ENCODE measurements around the gene PRR12.

PRR12 gene

DNA sequence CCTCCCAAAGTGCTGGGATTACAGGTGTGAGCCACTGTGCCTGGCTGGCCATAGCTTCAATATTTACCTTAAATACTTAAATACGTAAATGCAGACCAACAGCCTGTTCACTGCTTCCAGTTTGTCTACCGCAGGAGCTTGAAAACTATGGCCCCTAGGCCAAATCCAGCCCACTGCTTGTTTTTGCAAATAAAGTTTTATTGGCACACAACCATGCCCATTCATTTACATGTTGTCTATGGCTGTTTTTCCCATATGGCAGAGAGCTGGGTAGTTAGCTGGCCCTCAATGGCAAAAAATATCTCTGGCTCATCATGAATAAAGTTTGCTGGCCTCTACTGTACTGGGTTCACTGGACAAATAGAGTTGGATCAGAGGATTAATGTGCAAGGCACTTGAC, 11.8 kb downstream of the PRR12 start:
- Histone ChIP-seq H3K4me3 (ENCODE audit: low read depth, low read length) (no peak overlapping the region), H3K4me1 (no peaks in the 10 kb centered on the region), H3K36me3 (peaks cover 81% of the 10 kb centered on the region), H3K27me3 (no peaks in the 10 kb centered on the region), H3K9me3 (no peaks in the 10 kb centered on the region)
- no peak for DNase-seq
- TF ChIP-seq, protein P1, sequence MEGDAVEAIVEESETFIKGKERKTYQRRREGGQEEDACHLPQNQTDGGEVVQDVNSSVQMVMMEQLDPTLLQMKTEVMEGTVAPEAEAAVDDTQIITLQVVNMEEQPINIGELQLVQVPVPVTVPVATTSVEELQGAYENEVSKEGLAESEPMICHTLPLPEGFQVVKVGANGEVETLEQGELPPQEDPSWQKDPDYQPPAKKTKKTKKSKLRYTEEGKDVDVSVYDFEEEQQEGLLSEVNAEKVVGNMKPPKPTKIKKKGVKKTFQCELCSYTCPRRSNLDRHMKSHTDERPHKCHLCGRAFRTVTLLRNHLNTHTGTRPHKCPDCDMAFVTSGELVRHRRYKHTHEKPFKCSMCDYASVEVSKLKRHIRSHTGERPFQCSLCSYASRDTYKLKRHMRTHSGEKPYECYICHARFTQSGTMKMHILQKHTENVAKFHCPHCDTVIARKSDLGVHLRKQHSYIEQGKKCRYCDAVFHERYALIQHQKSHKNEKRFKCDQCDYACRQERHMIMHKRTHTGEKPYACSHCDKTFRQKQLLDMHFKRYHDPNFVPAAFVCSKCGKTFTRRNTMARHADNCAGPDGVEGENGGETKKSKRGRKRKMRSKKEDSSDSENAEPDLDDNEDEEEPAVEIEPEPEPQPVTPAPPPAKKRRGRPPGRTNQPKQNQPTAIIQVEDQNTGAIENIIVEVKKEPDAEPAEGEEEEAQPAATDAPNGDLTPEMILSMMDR (IDR thresholded peaks at IDR 0.05; ENCODE audit: low read depth, low read length) = no peak

DNA sequence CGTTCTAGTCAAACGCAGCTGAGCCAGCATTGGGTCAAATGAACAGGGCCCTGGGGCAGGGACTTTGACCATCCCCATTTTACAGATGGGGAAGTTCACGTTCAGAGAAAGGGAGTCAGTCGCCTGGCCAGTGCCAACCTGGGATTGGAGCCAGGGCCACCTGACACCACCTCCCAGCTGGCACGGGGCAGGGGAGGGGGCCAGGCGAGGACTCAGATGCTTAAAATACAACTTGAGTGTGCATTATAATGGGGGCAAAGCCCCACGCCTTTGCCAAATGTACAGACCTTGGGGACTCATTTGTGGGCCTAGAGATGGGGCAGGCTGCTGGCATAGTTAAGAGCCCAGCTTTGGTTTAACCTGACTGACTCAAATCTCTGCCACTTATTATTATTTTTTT, 14.6 kb downstream of the PRR12 start:
- Histone ChIP-seq H3K4me1 (no peaks in the 10 kb centered on the region), H3K9me3 (no peaks in the 10 kb centered on the region), H3K36me3 (peaks cover 69% of the 10 kb centered on the region), H3K27me3 (no peaks in the 10 kb centered on the region), H3K4me3 (ENCODE audit: low read depth, low read length) (no peak overlapping the region)
- TF ChIP-seq, protein P1 (IDR thresholded peaks at IDR 0.05; ENCODE audit: low read depth, low read length) = no peak
- DNase-seq = no peak

DNA sequence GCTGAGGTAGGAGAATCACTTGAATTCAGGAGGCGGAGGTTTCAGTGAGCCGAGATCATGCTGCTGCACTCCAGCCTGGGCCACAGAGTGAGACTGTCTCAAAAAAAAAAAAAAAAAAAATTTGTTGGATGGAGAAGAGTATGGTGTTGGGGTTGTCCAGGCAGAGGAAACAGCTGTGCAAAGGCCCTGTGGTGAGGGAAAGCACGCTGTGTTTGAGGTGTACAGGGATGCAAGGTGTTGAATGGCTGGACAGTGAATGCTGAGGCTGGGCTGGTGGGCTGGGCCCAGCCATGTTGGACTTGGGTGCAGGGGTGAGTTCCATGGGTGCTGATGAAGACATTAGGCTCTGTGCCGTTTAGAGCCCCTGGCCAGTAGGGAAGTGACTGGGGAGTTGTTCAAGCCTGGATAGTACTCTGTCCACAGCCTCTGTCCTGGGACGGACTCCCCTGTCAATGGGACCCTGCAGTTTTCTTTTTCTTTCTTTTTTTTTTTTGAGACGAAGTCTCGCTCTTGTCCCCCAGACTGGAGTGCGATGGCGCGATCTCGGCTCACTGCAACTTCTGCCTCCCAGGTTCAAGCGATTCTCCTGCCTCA, 18.6 kb downstream of the PRR12 start:
- DNase-seq = no peak
- H3K36me3 ChIP-seq = peaks cover 41% of the 10 kb centered on the region
- H3K4me3 ChIP-seq (ENCODE audit: low read depth, low read length) = no peak overlapping the region
- no peaks in the 10 kb centered on the region for H3K27me3 ChIP-seq
- H3K4me1 ChIP-seq = no peaks in the 10 kb centered on the region
- TF ChIP-seq, protein P1 (IDR thresholded peaks at IDR 0.05; ENCODE audit: low read depth, low read length) = no peak
- H3K9me3 ChIP-seq = no peaks in the 10 kb centered on the region

DNA sequence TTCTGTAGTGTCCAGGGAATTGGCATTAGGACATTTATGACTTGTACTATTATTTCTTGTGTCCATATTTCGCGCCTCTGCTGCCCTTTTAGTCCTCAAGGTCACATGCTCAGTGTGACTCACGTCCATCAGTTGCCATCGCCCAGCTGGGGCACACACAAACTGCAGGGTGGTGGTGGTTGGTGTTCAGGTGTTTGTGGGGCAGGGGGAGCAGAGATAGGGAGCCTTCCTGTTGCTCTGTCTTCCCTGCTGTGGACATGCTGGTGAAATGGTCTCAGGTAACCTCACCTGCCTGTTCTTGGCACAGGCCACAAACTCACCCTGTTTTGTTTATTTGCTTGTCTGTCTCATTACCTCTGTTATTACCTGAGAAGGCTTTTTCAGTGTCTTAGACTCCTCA, 22.4 kb downstream of the PRR12 start:
- Histone ChIP-seq H3K9me3 (no peaks in the 10 kb centered on the region), H3K36me3 (peaks cover 42% of the 10 kb centered on the region), H3K4me3 (ENCODE audit: low read depth, low read length) (no peak overlapping the region), H3K27me3 (no peaks in the 10 kb centered on the region), H3K4me1 (no peaks in the 10 kb centered on the region)
- DNase-seq = no peak
- TF ChIP-seq, protein P1 (IDR thresholded peaks at IDR 0.05; ENCODE audit: low read depth, low read length) = no peak

DNA sequence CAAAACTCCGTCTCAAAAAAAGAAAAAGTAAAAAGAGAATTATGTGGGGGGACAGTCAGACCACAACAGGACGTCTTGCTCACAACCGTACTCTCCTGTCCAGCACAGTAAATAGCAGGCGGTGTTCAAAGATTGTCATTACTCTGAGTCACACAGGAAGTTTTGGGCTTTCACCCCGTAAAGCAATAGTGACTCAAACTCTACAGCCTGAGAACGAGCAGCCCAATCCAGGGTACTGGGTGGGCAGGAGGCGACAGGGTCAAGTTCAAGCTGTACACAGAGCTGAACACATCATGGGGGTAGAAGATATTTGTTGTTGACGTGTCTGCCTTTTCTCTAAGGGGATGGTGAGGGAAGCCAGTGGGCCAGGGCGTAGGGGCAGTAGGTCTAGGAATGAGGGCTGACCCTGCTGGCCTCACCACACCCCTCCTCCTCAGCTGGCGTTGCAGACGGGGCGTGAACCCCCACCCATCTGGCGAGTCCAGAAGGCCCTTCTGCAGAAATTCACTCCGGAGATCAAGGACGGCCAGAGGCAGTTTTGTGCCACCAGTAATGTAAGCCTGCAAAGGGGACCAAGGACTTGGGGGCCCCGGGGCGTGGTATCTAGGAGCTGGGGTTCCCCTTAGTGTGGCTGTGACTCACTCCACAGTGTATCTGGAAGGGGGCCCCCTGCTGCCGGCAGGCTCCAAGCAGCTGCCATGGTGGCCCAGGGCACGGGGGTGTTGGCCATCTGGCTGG, 23.3 kb downstream of the PRR12 start:
- Histone ChIP-seq H3K27me3 (no peaks in the 10 kb centered on the region), H3K4me1 (no peaks in the 10 kb centered on the region), H3K4me3 (ENCODE audit: low read depth, low read length) (no peak overlapping the region), H3K36me3 (peaks cover 36% of the 10 kb centered on the region), H3K9me3 (no peaks in the 10 kb centered on the region)
- TF ChIP-seq, protein P1 (IDR thresholded peaks at IDR 0.05; ENCODE audit: low read depth, low read length) = no peak
- DNase-seq = no peak

DNA sequence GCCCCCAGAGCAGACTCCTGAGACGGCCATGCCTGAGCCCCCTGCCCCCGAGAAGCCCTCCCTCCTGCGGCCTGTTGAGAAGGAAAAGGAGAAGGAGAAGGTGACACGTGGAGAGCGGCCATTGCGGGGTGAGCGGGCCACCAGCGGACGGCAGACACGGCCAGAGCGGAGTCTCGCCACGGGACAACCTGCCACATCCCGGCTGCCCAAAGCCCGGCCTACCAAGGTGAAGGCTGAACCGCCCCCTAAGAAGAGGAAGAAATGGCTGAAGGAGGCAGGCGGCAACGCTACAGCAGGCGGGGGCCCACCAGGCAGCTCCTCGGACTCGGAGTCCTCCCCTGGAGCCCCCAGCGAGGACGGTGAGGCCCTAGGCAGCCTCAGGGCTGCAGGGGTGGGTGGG, 24.9 kb downstream of the PRR12 start:
- Histone ChIP-seq H3K36me3 (peaks cover 41% of the 10 kb centered on the region), H3K4me3 (ENCODE audit: low read depth, low read length) (no peak overlapping the region), H3K27me3 (no peaks in the 10 kb centered on the region), H3K9me3 (no peaks in the 10 kb centered on the region), H3K4me1 (no peaks in the 10 kb centered on the region)
- TF ChIP-seq, protein P1 (IDR thresholded peaks at IDR 0.05; ENCODE audit: low read depth, low read length) = no peak
- DNase-seq = no peak
